SU-DHL-6 (cell line): Measurements from ENCODE around the gene PTPRE.

Source experiments
- CTCF ChIP-seq: fragments of 200-600 bp; sonication (generic); IDR thresholded peaks from one replicate; pipeline ENCODE4 v1.5.1; 2017; ENCODE audit warnings: antibody characterized with exemption, mild to moderate bottlenecking, low read length, moderate library complexity; ENCODE audit not compliant: insufficient read depth, poor library complexity, severe bottlenecking
- EZH2phosphoT487 ChIP-seq: fragments of 200-600 bp; sonication (generic), shearing (Covaris generic); conservative IDR thresholded peaks from 2 replicates; pipeline ENCODE4 v1.6.1; 2018; ENCODE audit warnings: mild to moderate bottlenecking, antibody characterized with exemption, low read length, moderate library complexity, mixed read lengths

GRCh38 chr10:128128582-128128981, 221.7 kb downstream of the PTPRE start:
- TF ChIP-seq CTCF, result no peak
- no peak for TF ChIP-seq EZH2phosphoT487
